ENCODE results near the gene MAP2. TPM values are rescaled to one million over a fixed set of nuclear protein-coding genes. Genes with fewer than 3 reads are reported as not detected.

MAP2 gene
- total RNA-seq, 2 experiments from 2014 or later = 0.10 TPM; not detected in 1

DNA sequence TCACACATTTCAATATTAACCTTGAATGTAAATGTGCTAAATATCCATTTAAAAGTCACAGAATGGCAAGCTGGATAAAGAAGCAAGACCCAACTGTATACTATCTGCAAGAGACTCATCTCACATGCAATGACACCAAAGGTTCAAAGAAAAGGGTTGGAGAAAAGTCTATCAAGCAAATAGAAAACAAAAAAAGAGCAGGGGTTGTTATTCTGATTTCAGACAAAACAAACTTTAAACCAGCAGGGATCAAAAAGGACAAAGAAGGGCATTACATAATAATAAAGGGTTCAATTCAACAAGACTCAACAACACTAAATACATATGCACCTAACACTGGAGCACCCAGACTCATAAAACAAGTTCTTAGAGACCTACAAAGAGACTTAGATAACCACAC, 333.3 kb downstream of the MAP2 start:
- BruUV-seq (replicated peaks) = no TSS peak
- POLR2A ChIA-PET = interaction anchor here (0.6 kb wide), 1 partner anchor 17 kb away, joined by 4 read pairs; no protein-coding TSS in a partner anchor
- CTCF ChIA-PET (ENCODE audit: unreplicated experiment) = no interaction called here
- Histone ChIP-seq H3K4me3 (ENCODE audit: low read depth, low read length, poor library complexity, severe bottlenecking) (no peak overlapping the region), H2AFZ (ENCODE audit: low read length) (no peak overlapping the region), H3K4me1 (ENCODE audit: insufficient read depth, low read length, poor library complexity, severe bottlenecking) (no peaks in the 10 kb centered on the region), H4K20me1 (ENCODE audit: insufficient read depth, low read length) (no peaks in the 10 kb centered on the region), H3K4me2 (ENCODE audit: low read length) (no peak overlapping the region), H3K9me3 (ENCODE audit: low read length) (no peaks in the 10 kb centered on the region), H3K36me3 (ENCODE audit: insufficient read depth, low read length) (no peaks in the 10 kb centered on the region), H3K79me2 (ENCODE audit: insufficient read depth, low read depth, low read length) (no peaks in the 10 kb centered on the region), H3K9me2 (ENCODE audit: insufficient read depth, low read length) (no peaks in the 10 kb centered on the region), H3K27ac (ENCODE audit: low read depth, low read length, poor library complexity, severe bottlenecking) (no peak overlapping the region)
- no peak for DNase-seq (ENCODE audit: low spot score)
- TF ChIP-seq EZH2phosphoT487 (IDR thresholded peaks at IDR 0.05; ENCODE audit: borderline replicate concordance, low read depth, low read length) = no peak
- TF ChIP-seq, protein P1, sequence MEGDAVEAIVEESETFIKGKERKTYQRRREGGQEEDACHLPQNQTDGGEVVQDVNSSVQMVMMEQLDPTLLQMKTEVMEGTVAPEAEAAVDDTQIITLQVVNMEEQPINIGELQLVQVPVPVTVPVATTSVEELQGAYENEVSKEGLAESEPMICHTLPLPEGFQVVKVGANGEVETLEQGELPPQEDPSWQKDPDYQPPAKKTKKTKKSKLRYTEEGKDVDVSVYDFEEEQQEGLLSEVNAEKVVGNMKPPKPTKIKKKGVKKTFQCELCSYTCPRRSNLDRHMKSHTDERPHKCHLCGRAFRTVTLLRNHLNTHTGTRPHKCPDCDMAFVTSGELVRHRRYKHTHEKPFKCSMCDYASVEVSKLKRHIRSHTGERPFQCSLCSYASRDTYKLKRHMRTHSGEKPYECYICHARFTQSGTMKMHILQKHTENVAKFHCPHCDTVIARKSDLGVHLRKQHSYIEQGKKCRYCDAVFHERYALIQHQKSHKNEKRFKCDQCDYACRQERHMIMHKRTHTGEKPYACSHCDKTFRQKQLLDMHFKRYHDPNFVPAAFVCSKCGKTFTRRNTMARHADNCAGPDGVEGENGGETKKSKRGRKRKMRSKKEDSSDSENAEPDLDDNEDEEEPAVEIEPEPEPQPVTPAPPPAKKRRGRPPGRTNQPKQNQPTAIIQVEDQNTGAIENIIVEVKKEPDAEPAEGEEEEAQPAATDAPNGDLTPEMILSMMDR (conservative IDR thresholded peaks at IDR 0.05; ENCODE audit: low read length) = no peak
- intact Hi-C loops (cut with micrococcal nuclease; ENCODE audit: unreplicated experiment) = no loop called here

DNA sequence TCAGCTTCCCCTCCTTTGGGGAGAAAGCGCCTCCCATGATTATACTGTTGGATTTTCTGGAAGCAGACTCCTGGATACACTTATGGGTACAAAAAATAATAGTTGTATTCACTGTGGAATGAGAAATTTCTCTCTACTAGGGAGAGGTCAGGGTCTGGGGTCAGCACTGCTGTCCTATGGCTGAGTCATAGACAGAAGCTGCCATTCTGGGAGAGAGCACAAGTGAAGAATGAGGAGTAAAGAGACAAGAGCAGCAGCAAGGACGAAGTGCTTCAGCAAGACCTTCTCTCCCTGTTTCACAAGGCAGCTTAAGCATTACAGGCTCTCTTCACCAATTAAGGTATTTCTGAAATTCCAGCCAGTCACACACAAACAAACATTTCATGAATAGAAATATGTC, 337.7 kb downstream of the MAP2 start:
- ChIA-PET POLR2A (interaction anchor here (0.8 kb wide), 1 partner anchor 20 kb away, joined by 3 read pairs; no protein-coding TSS in a partner anchor), CTCF (ENCODE audit: unreplicated experiment) (no interaction called here)
- Histone ChIP-seq H3K79me2 (ENCODE audit: insufficient read depth, low read depth, low read length) (no peaks in the 10 kb centered on the region), H3K9me2 (ENCODE audit: insufficient read depth, low read length) (no peaks in the 10 kb centered on the region), H3K36me3 (ENCODE audit: insufficient read depth, low read length) (no peaks in the 10 kb centered on the region), H3K4me2 (ENCODE audit: low read length) (no peak overlapping the region), H3K4me3 (ENCODE audit: low read depth, low read length, poor library complexity, severe bottlenecking) (no peak overlapping the region), H2AFZ (ENCODE audit: low read length) (no peak overlapping the region), H3K9me3 (ENCODE audit: low read length) (no peaks in the 10 kb centered on the region), H4K20me1 (ENCODE audit: insufficient read depth, low read length) (no peaks in the 10 kb centered on the region), H3K4me1 (ENCODE audit: insufficient read depth, low read length, poor library complexity, severe bottlenecking) (no peaks in the 10 kb centered on the region), H3K27ac (ENCODE audit: low read depth, low read length, poor library complexity, severe bottlenecking) (no peak overlapping the region)
- no TSS peak for BruUV-seq (replicated peaks)
- DNase-seq (ENCODE audit: low spot score) = no peak
- no peak for TF ChIP-seq EZH2phosphoT487 (IDR thresholded peaks at IDR 0.05; ENCODE audit: borderline replicate concordance, low read depth, low read length)
- TF ChIP-seq, protein P1 (conservative IDR thresholded peaks at IDR 0.05; ENCODE audit: low read length) = no peak
- intact Hi-C loops (cut with micrococcal nuclease; ENCODE audit: unreplicated experiment) = no loop called here

DNA sequence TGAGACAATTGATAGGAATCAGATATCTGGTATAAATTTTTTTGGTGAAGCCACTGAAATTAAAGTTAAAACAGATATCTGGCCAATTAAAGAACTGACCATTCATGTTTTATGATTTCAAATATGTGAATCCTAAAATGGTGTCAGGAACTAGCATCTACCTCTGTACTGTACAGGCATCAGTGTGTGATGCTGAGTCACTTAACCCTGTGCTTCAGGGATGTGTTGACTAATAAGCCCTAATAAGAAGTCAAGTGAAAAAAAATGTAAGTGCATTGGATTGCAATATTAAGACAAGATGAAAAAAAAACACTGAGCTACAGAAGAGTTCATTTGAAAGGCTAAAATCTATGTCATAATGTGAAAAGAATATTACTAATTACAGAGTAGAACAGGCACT, 338.7 kb downstream of the MAP2 start:
- no peaks in the 10 kb centered on the region for H3K9me2 ChIP-seq (ENCODE audit: insufficient read depth, low read length)
- no TSS peak for BruUV-seq (replicated peaks)
- no peak overlapping the region for H3K27ac ChIP-seq (ENCODE audit: low read depth, low read length, poor library complexity, severe bottlenecking)
- CTCF ChIA-PET (ENCODE audit: unreplicated experiment) = no interaction called here
- intact Hi-C loops (cut with micrococcal nuclease; ENCODE audit: unreplicated experiment) = no loop called here
- POLR2A ChIA-PET = no interaction called here
- TF ChIP-seq, protein P1 (conservative IDR thresholded peaks at IDR 0.05; ENCODE audit: low read length) = no peak
- TF ChIP-seq EZH2phosphoT487 (IDR thresholded peaks at IDR 0.05; ENCODE audit: borderline replicate concordance, low read depth, low read length) = no peak
- no peaks in the 10 kb centered on the region for H3K4me1 ChIP-seq (ENCODE audit: insufficient read depth, low read length, poor library complexity, severe bottlenecking)
- H3K4me3 ChIP-seq (ENCODE audit: low read depth, low read length, poor library complexity, severe bottlenecking) = no peak overlapping the region
- H4K20me1 ChIP-seq (ENCODE audit: insufficient read depth, low read length) = no peaks in the 10 kb centered on the region
- H3K36me3 ChIP-seq (ENCODE audit: insufficient read depth, low read length) = no peaks in the 10 kb centered on the region
- H2AFZ ChIP-seq (ENCODE audit: low read length) = no peak overlapping the region
- no peaks in the 10 kb centered on the region for H3K79me2 ChIP-seq (ENCODE audit: insufficient read depth, low read depth, low read length)
- no peak overlapping the region for H3K4me2 ChIP-seq (ENCODE audit: low read length)
- no peak for DNase-seq (ENCODE audit: low spot score)
- no peaks in the 10 kb centered on the region for H3K9me3 ChIP-seq (ENCODE audit: low read length)

All from OCI-LY7 (cell line).